ENCODE results near the gene CNPY3.

CNPY3 gene

GRCh38 chr6:42961020-42961470 is 31.8 kb downstream of the CNPY3 start:
- no peak for DNase-seq

GRCh38 chr6:42962096-42962495 is 32.8 kb downstream of the CNPY3 start:
- DNase-seq, result no peak

- DNase-seq, result no peak
These were observed 33.4 kb downstream of the CNPY3 start for GRCh38 chr6:42962502-42963178.

- DNase-seq, result no peak
These were observed 34.0 kb downstream of the CNPY3 start for GRCh38 chr6:42963179-42963854.

- DNase-seq, result no peak
These were observed 34.8 kb downstream of the CNPY3 start for GRCh38 chr6:42963855-42964605.

GRCh38 chr6:42966571-42966970 is 37.3 kb downstream of the CNPY3 start:
- no peak for DNase-seq

- DNase-seq, result no peak
These were observed 37.9 kb downstream of the CNPY3 start for GRCh38 chr6:42967228-42967627.

GRCh38 chr6:42968126-42968701 is 38.9 kb downstream of the CNPY3 start:
- DNase-seq, result no peak

GRCh38 chr6:42968783-42969182 is 39.5 kb downstream of the CNPY3 start:
- DNase-seq, result no peak

GRCh38 chr6:42969431-42969830 is 40.2 kb downstream of the CNPY3 start:
- DNase-seq, result no peak

GRCh38 chr6:42969934-42970333 is 40.7 kb downstream of the CNPY3 start:
- no peak for DNase-seq

- DNase-seq, result no peak
These were observed 41.8 kb downstream of the CNPY3 start for GRCh38 chr6:42970871-42971612.

- no peak for DNase-seq
These were observed 42.6 kb downstream of the CNPY3 start for GRCh38 chr6:42971746-42972327.

- DNase-seq, result no peak
These were observed 44.6 kb downstream of the CNPY3 start for GRCh38 chr6:42973926-42974325.

GRCh38 chr6:42974919-42975505 is 45.7 kb downstream of the CNPY3 start:
- no peak for DNase-seq

GRCh38 chr6:42978487-42978838 is 49.2 kb downstream of the CNPY3 start:
- DNase-seq, result peak; percentile 65

- peak; percentile 97 for DNase-seq
These were observed 49.7 kb downstream of the CNPY3 start, which contains the start of gene PEX6 for GRCh38 chr6:42978839-42979522. TSS of gene PEX6 (minus strand) at chr6:42979181. CDS start at chr6:42979150, 31 bp downstream.

GRCh38 chr6:42979523-42980177 is 50.4 kb downstream of the CNPY3 start:
- no peak for DNase-seq

GRCh38 chr6:42981836-42982235 is 52.6 kb downstream of the CNPY3 start:
- DNase-seq, result no peak

GRCh38 chr6:42984001-42984923 is 55.0 kb downstream of the CNPY3 start, which contains the start of gene PPP2R5D:
TSS of gene PPP2R5D (plus strand) at chr6:42984570. CDS start at chr6:42984678, 108 bp downstream.
- peak; percentile 100 for DNase-seq

Data from NCI-H146 (cell line).